Measurements from ENCODE around the gene PCYT1A. TPM values are rescaled to one million over a fixed set of nuclear protein-coding genes. Genes with fewer than 3 reads are reported as not detected.

The PCYT1A gene
- total RNA-seq, 1 experiment from 2014 or later, result 96.8 TPM

DNA sequence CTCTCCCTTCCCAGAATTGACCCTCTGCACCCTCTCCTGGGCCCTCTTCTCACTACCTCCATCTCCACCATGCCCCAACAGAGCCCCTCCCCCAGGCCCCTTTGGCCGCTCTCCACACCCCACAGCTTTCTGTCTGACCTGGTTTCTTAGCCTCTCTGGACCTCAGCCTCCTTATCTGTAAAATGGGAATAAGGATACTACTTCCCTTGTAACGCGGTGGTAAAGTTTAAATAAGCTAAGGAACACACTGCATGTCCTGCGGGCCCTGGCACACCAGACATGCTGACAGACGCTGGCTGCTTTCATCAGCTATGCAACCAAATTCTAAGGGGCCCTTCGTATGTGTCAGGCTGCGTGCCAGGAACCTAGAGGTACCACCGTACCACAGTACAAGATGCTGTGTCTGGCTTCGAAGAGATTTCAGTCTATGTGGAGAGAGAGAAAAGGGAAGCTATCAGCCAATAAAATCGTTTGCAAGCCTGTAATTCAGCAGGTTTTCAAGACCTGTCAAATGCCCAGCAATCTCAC lies 72.0 kb downstream of the PCYT1A start:
- BruUV-seq (replicated peaks), result no TSS peak
- Histone ChIP-seq H3K27ac (ENCODE audit: low read length) (no peak overlapping the region), H3K4me1 (ENCODE audit: control insufficient read depth, insufficient read depth, low read length) (peaks cover 4% of the 10 kb centered on the region), H3K9me3 (ENCODE audit: control insufficient read depth, insufficient read depth, low read depth, low read length) (no peaks in the 10 kb centered on the region), H3K27me3 (ENCODE audit: control insufficient read depth, insufficient read depth, low read length) (no peaks in the 10 kb centered on the region), H3K4me3 (ENCODE audit: low read depth in 2 of 2, low read length in 2 of 2) (no peak overlapping the region), H3K36me3 (ENCODE audit: control insufficient read depth, insufficient read depth, low read length) (no peaks in the 10 kb centered on the region)
- DNase-seq (ENCODE audit: low read depth, low spot score) (no peak), ATAC-seq (no peak)
- ChIA-PET CTCF (no interaction called here), POLR2A (no interaction called here)
- TF ChIP-seq, protein P1, sequence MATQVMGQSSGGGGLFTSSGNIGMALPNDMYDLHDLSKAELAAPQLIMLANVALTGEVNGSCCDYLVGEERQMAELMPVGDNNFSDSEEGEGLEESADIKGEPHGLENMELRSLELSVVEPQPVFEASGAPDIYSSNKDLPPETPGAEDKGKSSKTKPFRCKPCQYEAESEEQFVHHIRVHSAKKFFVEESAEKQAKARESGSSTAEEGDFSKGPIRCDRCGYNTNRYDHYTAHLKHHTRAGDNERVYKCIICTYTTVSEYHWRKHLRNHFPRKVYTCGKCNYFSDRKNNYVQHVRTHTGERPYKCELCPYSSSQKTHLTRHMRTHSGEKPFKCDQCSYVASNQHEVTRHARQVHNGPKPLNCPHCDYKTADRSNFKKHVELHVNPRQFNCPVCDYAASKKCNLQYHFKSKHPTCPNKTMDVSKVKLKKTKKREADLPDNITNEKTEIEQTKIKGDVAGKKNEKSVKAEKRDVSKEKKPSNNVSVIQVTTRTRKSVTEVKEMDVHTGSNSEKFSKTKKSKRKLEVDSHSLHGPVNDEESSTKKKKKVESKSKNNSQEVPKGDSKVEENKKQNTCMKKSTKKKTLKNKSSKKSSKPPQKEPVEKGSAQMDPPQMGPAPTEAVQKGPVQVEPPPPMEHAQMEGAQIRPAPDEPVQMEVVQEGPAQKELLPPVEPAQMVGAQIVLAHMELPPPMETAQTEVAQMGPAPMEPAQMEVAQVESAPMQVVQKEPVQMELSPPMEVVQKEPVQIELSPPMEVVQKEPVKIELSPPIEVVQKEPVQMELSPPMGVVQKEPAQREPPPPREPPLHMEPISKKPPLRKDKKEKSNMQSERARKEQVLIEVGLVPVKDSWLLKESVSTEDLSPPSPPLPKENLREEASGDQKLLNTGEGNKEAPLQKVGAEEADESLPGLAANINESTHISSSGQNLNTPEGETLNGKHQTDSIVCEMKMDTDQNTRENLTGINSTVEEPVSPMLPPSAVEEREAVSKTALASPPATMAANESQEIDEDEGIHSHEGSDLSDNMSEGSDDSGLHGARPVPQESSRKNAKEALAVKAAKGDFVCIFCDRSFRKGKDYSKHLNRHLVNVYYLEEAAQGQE (IDR thresholded peaks at IDR 0.05; ENCODE audit: insufficient read depth in 1 of 2, low read depth in 2 of 2, low read length in 1 of 2), result no peak
- TF ChIP-seq SIN3A (IDR thresholded peaks at IDR 0.05; ENCODE audit: borderline replicate concordance, insufficient read depth, low read depth, low read length), result no peak
- in situ Hi-C loops (cut with HindIII; ENCODE audit: low pct_unique_long_range_greater_than_20kb, low sequenced_read_pairs), result no loop called here
- intact Hi-C loops (cut with micrococcal nuclease; ENCODE audit: unreplicated experiment), result no loop called here

DNA sequence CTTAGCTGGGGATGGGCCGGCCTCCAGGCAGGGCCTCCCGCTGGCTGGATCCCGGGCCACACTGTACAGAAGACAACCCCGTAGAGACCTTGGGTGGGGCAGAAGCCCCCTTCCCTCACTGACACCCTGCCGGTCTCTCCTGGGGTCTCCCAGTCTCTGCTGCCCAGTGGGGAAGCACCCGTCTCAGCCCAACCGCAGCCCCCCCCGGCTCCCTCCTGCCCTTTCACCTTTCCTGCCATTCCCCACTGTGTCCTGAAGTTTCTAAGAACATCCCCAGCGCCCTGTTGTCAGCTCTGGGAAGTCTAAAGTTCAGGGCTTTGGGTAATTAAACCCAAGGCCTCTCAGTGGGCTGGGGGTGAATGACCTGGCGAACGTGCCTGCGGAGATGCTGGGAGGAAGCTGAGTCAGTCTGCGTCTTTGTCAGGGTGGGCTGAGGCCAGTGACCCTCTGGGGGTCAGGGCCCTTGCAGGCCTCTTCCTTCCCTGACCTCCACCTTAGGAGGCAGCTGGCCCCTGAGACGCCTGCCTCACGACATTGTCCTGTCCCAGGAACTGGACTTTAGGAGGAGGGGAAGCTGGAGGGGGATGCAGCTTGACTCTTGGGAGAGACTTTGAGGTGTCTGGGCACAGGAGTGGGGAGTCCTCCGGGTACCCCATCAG lies 72.6 kb downstream of the PCYT1A start:
- no peaks in the 10 kb centered on the region for H3K36me3 ChIP-seq (ENCODE audit: control insufficient read depth, insufficient read depth, low read length)
- POLR2A ChIA-PET, result interaction anchor here (0.6 kb wide), 1 partner anchor 191 kb away, joined by 3 read pairs; no protein-coding TSS in a partner anchor
- intact Hi-C loops (cut with micrococcal nuclease; ENCODE audit: unreplicated experiment) (no loop called here), in situ Hi-C loops (cut with HindIII; ENCODE audit: low pct_unique_long_range_greater_than_20kb, low sequenced_read_pairs) (no loop called here)
- no peak overlapping the region for H3K27ac ChIP-seq (ENCODE audit: low read length)
- CTCF ChIA-PET, result interaction anchor here (0.6 to 0.7 kb wide), 2 partner anchors 16 to 303 kb away, joined by 3 to 6 read pairs; no protein-coding TSS in a partner anchor
- no peak for ATAC-seq
- H3K4me3 ChIP-seq (ENCODE audit: low read depth in 2 of 2, low read length in 2 of 2), result no peak overlapping the region
- H3K9me3 ChIP-seq (ENCODE audit: control insufficient read depth, insufficient read depth, low read depth, low read length), result no peaks in the 10 kb centered on the region
- no TSS peak for BruUV-seq (replicated peaks)
- peaks cover 4% of the 10 kb centered on the region for H3K4me1 ChIP-seq (ENCODE audit: control insufficient read depth, insufficient read depth, low read length)
- TF ChIP-seq POLR2AphosphoS5 (IDR thresholded peaks at IDR 0.05; ENCODE audit: low read depth, low read length), result no peak
- TF ChIP-seq, protein P1 (IDR thresholded peaks at IDR 0.05; ENCODE audit: insufficient read depth in 1 of 2, low read depth in 2 of 2, low read length in 1 of 2), result no peak
- TF ChIP-seq TCF7L2 (IDR thresholded peaks at IDR 0.05; ENCODE audit: low read depth, low read length), result no peak
- TF ChIP-seq SIN3A (IDR thresholded peaks at IDR 0.05; ENCODE audit: borderline replicate concordance, insufficient read depth, low read depth, low read length), result no peak
- TF ChIP-seq, protein P2, sequence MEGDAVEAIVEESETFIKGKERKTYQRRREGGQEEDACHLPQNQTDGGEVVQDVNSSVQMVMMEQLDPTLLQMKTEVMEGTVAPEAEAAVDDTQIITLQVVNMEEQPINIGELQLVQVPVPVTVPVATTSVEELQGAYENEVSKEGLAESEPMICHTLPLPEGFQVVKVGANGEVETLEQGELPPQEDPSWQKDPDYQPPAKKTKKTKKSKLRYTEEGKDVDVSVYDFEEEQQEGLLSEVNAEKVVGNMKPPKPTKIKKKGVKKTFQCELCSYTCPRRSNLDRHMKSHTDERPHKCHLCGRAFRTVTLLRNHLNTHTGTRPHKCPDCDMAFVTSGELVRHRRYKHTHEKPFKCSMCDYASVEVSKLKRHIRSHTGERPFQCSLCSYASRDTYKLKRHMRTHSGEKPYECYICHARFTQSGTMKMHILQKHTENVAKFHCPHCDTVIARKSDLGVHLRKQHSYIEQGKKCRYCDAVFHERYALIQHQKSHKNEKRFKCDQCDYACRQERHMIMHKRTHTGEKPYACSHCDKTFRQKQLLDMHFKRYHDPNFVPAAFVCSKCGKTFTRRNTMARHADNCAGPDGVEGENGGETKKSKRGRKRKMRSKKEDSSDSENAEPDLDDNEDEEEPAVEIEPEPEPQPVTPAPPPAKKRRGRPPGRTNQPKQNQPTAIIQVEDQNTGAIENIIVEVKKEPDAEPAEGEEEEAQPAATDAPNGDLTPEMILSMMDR (IDR thresholded peaks at IDR 0.05), result no peak
- no peak for DNase-seq (ENCODE audit: low read depth, low spot score)
- H3K27me3 ChIP-seq (ENCODE audit: control insufficient read depth, insufficient read depth, low read length), result no peaks in the 10 kb centered on the region
